ENCODE results near the gene FBXW8.
"Not testable (repeated sequence)": the region's sequence is repeated elsewhere in the genome, so short reads cannot be mapped to it uniquely, and the experiment has no call there.

Gene FBXW8

DNA sequence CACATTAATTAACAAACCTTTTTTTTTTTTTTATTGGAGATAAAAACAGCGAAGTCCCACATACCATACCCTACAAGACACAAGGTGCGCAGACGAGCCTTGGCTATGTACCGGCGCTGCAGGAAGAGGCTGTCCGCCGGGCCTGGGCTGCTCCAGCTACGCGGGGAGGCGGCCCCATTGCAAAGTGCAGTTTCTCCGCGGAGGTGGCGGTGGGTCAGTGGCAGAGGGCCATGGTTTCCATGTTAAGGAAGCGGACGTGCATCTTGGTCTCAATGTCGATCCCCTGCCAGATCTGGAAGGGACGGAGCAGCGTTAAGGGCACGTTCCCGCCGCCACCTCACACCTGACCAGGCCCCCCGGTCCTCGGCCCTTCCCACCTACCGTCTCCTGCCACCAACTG, 128.2 kb downstream of the FBXW8 start:
- no peak for DNase-seq (ENCODE audit: low read depth)

DNA sequence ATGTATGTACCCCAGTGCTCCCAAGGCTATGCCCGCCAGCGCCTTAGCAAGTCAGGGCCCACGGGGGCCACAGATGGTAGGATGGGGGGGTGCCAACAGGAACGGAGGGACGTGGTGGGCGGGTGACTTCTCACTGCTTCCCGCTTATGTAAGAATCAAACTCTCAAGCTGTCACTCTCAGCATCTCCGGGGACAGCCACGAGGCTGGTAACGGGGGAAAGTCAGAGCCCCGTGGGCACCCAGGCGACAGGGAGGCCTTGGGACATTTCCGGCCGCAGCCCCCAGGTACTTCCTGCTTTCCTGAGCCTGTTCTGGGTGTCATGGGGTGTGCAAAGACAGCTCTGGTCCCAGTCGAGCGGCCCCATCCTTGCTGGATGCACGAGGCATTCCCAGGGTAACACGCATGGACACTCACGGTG, 129.2 kb downstream of the FBXW8 start:
- no peak for DNase-seq (ENCODE audit: low read depth)

DNA sequence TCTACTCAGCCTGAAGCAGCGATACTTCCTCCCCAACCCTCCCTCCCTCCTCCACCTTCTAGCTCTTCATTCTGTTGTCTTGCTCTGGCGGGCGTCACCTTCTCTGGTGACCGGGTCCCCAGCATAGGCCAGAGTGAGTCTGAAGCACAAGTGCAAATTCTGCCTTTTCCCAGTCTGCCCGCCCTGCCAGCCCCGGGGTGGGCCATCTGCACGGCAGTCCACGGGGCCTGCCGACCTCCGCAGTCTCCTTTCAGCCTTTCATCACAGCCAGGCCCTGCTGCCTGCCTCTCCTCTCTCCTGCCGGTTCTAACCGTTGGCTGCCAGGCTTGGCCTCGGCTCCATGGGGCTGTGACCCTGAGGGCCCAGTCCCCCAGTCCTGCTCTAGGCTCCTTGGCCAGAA, 129.7 kb downstream of the FBXW8 start:
- no peak for DNase-seq (ENCODE audit: low read depth)

DNA sequence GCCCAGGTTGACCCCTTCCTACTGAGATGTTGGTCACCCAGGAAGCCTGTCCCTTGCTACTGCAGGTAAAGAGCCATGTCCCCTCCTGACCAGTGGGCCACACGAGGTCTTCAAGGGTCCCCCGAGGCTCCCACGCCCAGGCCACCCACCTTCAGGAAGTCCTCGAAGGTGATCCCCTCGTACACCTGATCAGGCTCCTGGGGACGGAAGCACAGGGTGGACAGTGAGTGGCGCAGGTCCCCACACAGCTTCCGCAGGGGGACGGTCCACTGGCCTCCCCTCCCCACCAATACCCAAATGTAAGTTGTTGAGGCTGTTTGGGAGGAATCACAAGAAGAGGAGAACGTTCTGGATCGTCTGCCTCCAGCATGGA, 131.0 kb downstream of the FBXW8 start:
- DNase-seq (ENCODE audit: low read depth) = no peak

DNA sequence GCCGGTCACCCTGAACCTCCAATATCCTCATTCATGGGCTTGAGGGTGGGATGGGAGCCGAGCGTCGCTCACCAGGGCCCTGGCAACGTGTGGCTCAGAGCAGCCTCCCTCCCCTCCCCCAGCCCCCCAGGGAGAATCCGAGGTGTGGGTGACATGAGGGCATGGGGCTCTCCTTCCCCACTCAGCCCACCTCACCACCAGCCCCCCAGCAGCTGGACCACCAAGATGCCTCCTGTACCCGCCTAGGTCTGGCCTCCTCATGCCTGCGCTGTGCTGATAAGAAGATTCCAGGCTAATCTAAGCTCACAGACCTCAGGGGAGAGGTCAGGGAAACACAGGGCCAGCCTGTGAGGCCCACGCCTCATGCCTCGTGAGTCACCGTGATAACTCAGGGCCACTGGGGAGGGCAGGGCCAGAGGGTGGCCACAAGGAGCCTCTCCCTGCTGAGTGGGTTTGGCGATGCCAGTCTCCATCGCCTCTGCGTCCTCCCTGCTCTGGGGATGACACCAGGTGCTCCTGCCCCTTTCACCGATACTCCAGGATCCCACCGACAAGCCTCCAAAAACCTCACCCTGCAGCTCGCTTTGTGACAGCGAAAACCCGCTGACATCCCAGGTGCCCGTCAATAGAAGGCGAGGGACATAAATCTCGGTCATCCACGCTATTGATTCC, 131.6 kb downstream of the FBXW8 start:
- peak; percentile 18 for DNase-seq (ENCODE audit: low read depth)

DNA sequence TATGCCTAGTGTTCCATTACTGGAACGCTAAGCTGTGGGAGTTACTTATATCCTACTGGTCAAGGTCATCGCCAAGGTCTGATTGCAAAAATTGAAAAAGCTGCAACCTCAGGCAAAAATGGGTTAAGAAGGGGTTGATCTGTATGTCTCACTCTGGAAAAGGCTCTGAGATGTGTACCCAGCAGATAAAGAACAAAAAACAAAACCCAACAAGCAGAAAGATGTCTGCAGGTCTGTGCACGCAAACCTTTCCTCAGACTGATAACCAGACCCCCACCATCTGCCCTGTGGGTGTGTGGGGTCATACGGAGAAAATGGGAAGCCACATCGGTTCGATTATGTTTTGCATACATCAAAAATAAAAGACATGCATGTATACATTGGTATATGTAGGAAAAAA, 132.1 kb downstream of the FBXW8 start:
- no peak for DNase-seq (ENCODE audit: low read depth)

DNA sequence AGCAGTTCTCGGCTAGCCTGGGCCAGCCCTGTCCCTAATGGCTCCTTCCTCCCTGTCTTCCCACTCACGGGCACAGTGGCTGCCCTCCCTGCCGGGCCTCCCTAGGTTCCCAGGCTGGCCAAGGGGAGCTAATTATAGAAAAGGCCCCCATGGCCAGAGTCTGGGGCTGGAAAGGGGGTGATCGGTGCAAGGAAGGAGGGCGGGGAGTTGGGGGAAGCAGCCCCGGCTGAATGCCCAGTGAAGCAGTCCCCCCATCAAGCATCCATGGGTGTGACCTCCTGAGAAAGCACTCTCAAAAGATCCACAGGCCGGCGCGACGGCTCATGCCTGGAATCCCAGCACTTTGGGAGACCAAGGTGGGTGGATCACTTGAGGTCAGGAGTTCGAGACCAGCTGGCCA, 133.6 kb downstream of the FBXW8 start:
- DNase-seq (ENCODE audit: low read depth) = no peak

DNA sequence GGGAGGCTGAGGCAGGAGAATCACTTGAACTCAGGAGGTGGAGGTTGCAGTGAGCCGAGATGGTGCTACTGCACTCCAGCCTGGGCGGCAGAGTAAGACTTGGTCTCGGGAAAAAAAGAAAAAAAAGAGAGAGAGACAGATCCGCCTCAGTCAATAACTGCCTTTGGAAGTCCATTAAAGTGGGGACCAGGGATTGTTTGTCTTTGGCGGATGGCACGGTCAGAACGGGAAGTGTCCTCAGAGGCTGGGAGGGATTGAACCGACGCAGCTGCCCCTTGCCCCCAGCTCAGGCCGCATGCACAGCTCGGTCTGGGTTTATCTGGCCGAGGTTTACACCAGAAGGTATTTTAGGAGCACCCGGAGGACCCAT, 134.0 kb downstream of the FBXW8 start:
- DNase-seq (ENCODE audit: low read depth) = no peak

DNA sequence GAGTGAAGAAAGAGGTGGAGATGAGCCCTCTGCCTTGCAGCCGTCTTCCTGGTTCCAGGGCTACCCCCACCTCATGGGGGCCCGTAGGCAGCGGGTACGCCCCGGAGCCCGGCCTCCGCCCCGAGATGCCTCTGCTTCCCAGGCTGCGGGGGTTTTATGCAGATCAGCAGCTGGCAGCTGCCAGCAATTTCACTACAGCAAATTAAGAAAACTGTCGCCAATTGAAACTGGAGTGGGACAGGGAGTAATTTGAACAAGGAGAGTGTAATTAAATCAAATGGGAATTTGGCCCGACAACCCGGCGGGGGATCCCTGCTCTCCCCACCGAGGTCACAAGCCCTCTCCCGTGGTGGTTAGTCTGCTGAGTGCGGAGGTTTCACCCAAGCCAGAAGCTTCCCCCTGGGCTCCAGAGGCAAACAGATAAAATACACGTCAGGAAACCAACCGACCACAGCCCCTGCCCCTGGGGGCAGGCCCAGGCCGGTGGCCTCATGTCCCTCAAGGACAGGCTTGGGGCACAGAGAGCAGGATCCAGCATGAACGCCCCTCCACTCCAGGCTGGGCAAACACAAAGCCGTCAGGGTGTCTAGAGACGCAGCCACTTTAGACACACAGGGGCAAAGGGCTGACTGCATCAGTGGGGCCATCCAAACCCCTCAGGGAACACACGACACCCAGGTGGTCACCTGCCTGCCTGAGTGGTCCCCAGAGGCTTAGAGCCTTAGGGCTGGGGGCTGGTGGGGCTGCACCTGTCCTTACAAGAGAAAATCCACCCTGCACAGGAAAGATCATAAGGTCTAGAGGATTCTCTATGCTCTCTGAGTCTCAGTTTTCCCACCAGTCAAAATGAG, 134.6 kb downstream of the FBXW8 start:
- no peak for DNase-seq (ENCODE audit: low read depth)

DNA sequence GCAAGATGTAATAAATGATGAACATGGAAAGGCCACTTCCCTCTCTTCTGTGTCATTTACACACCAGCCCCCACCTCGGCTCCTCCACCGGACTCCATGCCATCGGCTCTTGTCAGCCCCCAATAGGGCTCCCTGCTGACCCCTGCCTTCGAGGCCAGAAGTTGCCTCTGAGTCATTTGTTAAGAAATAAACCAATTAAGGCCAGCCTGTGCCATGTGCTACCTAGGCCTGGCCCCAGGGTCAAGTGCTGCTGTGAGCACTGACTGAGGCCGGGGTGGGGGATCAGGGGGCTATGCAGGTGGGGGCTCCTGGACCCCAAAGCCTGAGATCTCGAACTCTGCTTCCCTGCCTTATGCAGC, 135.2 kb downstream of the FBXW8 start:
- peak; percentile 31 for DNase-seq (ENCODE audit: low read depth)

DNA sequence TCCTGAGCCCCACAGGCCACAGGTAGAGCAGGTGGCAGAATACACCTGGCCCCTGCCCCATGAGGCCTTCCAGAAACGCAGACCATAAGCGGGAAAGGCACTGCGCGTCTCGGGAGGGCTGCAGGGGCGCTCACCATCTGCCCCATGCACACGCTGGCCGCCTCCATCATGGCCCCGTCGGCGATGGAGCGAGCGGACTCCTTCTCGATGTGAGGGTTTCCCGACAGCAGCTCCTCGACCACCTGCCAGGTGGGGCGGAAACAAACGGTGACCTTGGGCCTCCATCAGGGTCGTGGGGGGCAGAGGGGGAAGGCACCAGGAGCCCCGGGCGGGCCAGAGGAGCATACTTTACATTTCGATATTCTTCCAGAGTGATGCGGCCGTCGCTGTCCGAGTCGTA, 135.7 kb downstream of the FBXW8 start:
- DNase-seq (ENCODE audit: low read depth) = no peak

DNA sequence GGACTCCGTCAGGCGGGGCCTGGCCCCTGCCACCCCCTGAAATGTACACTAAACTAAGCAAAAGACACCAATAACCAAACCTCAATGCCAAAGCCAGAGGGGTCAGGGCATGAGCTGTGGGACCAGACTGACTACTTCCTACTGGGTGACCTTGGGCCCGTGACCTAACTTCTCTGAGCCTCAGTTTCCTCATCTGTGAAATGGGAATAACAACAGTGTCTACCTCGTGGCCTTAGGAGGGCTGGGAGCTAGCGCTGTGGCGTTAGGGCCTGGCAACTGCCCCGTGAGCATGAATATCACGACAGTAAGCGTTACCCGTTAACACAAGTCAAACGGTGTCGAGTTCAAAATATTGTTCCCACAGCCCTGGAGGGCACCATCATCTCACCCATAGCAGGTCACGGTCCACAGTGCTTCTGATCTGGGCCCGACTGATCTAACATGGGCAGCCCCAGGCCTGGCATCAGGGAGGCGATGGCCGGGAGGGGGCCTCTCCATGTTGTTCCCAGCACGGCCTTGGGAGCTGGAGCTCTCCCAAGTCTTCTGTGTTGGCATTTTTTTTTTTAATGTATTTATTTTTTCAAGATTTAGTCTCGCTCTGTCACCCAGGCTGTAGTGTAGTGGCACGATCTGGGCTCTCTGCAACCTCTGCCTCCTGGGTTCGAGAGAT, 136.2 kb downstream of the FBXW8 start:
- no peak for DNase-seq (ENCODE audit: low read depth)

DNA sequence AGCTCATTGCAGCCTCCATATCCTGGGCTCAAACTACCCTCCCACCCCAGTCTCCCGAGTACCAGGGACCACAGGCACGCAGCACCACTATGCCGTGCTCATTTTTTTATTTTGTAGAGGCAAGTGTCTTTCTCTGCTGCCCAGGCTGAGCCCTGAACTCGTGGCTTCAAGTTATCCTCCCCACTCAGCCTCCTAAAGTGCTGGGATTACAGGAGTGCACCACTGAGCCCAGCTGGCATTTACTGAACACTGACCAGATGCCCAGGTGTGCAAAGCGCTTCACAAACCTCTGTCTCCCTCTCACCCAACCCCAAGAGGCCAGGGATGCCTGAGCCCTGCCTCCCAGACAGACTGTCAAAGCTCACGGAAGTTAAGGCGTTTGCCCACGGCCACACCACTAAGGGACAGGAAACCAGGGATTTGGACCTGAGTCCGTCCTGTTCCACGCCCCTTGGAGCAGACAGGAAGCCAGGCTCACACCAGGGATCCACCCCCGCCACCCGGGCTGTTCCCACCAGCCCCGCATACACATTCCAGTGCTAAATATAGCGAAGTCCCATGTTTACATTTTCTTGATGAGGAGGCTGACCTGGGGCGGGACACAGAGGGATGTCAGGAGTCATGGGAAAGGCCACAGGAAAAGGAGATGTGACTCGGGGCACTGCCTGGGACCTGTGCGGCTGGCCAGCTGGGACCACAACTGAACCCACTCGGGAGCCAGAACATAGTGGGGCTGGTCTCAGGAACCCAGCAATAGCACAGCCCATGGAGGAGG, 137.2 kb downstream of the FBXW8 start:
- peak; percentile 88 for DNase-seq (ENCODE audit: low read depth)

DNA sequence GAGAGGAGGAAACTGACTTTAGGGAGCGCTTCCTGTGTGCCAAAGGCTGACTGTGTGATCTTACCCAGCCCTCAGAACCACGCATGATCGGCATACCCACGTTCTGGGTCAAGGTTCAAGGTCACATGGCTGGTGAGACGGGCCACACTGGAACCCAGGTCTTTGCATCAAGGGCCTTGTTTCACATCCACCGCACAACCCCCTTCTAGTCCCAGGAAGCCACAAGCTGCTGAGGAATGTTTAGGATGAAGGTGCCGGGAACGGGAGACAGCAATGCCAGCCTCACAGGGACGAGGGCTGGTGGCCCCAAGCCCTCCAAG, 137.8 kb downstream of the FBXW8 start:
- peak; percentile 12 for DNase-seq (ENCODE audit: low read depth)

DNA sequence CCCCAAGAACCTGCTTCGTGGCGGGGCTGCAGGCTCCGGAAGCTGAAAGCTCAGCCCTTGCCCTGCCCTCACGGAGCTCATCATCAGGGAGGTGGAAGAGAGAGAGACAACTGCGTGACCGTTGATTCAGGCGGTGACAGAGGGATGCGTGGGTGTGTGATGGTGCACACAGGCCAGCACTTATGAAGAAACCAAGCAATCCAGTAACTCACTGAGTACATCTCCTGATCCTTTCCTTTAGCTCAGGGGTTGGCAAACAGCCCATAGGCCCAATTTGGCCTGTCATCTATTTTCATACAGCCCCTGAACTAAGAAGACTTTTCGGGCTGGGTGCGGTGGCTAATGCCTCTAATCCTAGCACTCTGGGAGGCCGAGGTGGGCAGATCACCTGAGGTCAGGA, 138.5 kb downstream of the FBXW8 start:
- no peak for DNase-seq (ENCODE audit: low read depth)

DNA sequence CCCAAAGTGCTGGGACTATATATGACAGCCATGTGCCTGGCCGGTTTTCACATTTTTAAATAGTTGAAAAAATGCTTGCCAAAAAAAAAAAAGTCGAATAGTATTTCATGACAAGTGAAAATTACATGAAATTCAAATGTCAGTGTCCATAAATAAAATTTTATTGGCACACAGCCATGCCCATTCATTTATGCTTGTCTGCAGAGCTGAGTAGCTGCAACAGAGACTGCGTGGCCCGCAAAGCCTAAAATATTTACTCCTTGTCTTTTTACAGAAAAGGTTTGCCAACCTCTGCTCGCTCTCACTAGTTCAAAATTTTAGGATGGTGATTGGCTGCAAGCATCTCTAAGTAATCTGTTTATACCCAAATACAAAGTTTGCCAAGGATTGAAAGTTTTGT, 139.3 kb downstream of the FBXW8 start:
- no peak for DNase-seq (ENCODE audit: low read depth)

DNA sequence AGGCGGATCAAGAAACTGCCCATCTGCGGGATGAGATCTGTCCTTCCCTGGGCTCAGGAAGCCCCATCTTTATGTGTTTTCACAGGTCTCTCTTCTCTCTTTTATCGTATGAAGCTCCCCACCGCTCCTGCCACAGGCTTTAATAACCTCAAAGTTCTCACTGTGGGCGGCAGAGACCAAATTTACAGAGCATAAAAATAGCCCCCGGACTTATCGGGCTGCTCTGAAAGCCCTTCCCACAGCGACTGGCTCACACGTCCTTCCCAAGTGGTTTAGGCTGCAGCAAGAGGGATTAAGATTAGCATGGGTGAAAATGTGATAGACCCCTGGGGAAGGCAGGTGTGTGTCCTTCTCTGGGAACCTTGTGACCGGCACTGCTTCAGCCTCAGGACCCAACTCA, 140.6 kb downstream of the FBXW8 start:
- no peak for DNase-seq (ENCODE audit: low read depth)

DNA sequence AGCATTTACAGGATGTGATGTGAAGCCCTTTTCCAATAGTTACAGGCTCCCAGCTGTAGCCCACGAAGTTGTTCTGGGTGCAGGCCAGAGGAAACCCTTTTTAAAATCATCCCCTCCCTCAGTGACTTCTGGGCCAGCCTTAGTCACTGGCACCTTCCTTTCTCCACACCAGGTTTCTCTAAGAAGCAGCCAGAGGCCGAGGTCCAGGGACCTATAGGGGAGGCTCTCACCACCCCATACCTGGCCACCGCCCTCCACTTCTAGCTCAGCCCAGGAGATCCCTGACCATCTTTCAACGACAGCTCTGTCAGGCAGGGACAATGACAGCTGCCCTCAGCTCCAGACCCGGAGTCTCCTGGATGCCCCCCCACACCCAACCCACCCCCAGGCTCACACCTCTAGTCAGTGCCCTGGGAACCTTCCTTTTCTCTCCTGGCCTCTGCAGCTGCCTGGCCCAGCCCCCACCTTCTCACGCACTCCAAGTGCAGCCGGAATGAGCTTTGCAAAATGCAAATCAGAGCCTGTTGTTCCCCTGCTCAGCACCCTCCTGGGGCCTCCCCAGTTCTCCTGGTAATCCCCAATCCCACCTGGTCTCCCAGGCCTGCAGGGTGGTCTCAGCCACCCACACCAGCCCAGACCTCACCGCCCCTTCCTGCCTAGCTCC, 141.8 kb downstream of the FBXW8 start:
- no peak for DNase-seq (ENCODE audit: low read depth)

DNA sequence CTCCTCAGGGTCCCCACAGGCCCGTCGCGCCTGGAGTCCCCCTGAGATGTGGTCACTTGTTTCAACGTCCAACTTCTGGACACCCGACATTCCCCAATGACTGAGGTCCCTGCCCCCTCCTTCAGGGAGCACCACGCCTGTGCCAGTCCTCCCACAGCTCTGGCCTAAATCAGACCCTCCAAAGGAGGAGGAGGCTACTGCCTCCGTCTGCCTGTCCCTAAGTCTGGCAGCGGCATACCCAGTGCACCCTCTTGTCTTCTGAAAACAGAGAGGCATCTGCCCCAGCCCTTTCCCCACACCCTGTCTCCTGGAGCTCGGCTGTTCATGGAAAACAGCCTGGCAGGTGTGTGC, 142.3 kb downstream of the FBXW8 start:
- DNase-seq (ENCODE audit: low read depth) = no peak

DNA sequence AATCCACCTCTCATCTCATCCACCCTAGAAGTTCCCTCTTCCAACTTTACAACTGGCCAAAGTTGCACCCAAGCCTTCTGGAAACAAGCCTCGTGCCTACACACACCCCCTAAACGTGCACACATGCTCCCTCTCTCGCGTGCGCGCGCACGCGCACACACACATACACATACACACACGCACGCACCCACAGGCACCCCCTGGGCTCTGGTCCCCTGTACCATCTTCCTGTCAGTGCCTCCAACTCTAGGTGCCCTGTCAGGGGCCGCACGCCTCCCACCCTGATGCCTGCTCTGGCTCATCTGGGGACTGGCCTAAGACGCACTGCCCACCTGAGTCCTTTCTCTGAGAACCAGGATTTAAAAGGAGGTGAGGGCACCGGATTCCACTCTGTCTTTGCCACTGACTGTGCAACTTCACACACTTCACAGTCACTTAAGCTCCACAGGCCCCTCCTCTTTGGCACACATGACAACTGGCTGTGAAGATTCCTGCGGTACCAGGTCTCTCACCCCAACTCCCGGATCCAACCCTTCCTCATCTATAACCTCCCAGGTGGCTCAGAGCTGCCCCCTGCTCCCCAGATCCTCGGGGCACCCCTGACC, 142.9 kb downstream of the FBXW8 start:
- no peak for DNase-seq (ENCODE audit: low read depth)

DNA sequence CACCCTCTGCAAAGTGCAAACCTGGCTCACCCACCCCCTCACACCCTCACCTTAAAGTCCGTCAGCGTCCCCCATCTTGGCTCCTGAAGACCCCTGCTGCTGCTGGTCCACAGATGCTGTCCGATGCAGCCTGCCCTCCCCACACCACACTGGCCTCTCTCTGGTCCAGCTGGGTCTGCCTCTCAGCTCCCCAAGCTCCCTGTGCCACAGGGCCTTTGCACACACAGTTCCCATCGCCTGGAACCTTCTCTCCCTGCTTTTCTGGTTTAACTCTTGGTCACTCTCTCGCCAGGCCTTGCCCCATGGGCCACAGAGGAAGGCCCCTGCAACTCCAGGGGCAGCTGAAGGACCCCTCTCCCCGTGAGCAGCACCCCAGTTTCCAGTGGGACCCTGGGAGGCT, 143.5 kb downstream of the FBXW8 start:
- DNase-seq (ENCODE audit: low read depth) = no peak

DNA sequence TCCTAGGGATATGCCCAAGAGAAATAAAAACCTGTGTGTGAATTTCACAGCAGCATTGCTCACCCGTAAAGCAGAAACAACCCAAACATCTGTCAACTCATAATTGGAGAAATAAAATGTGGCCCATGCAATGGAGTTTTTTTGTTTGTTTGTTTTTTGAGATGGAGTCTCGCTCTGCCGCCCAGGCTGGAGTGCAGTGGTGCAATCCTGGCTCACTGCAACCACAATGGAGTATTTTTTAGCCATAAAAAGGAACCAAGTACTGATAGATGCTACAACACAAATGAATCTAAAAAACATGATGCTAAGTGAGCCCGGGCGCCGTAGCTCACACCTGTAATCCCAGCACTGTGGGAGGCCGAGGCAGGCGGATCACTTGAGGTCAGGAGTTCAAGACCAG, 146.9 kb downstream of the FBXW8 start:
- not testable (repeated sequence) for DNase-seq (ENCODE audit: low read depth)

Data from EH (cell line).